DOHH2 (cell line): ENCODE measurements around the gene KIF1B.
A peak's percentile ranks its signal among the peaks of the same experiment; 100 is the strongest.

Experiments used
- H3F3A ChIP-seq: fragments of 200-600 bp; sonication (generic), shearing (Covaris generic); 2 replicates; pipeline ENCODE4 v1.6.0; 2016; ENCODE audit warnings: antibody characterized with exemption, mild to moderate bottlenecking; ENCODE audit not compliant: control insufficient read depth, insufficient read depth
- H3K27ac ChIP-seq: fragments of 200-600 bp; sonication (generic); 2 replicates; pipeline ENCODE4 v1.5.1; 2014; ENCODE audit warnings: low read depth, mild to moderate bottlenecking, low read length, moderate library complexity
- H3K27me3 ChIP-seq: fragments of 200-600 bp; sonication (generic); 2 replicates; pipeline ENCODE4 v1.6.1; 2014; ENCODE audit warnings: mild to moderate bottlenecking, low read length, mixed read lengths; ENCODE audit not compliant: control insufficient read depth
- H3K36me3 ChIP-seq: fragments of 200-600 bp; sonication (generic); 2 replicates; pipeline ENCODE4 v1.6.1; 2014; ENCODE audit warnings: mild to moderate bottlenecking, low read length, moderate library complexity, mixed read lengths; ENCODE audit not compliant: control insufficient read depth
- H3K4me1 ChIP-seq: fragments of 200-600 bp; sonication (generic); 2 replicates; pipeline ENCODE4 v1.6.1; 2014; ENCODE audit warnings: mild to moderate bottlenecking, low read length, mixed read lengths; ENCODE audit not compliant: control insufficient read depth
- H3K4me2 ChIP-seq: fragments of 200-600 bp; sonication (generic); 2 replicates; pipeline ENCODE4 v1.6.0; 2014; ENCODE audit warnings: mild to moderate bottlenecking, low read length, moderate library complexity
- H3K4me3 ChIP-seq: fragments of 200-600 bp; sonication (generic); 2 replicates; pipeline ENCODE4 v1.5.1; 2014; ENCODE audit warnings: mild to moderate bottlenecking, low read length, mixed read lengths
- H3K79me2 ChIP-seq: fragments of 200-600 bp; sonication (generic); 2 replicates; pipeline ENCODE4 v1.6.1; 2014; ENCODE audit warnings: mild to moderate bottlenecking, low read length, mixed read lengths; ENCODE audit not compliant: control insufficient read depth
- H3K9me2 ChIP-seq: fragments of 200-600 bp; sonication (generic); replicated peaks from 2 replicates; pipeline ENCODE4 v1.6.1; 2014; ENCODE audit warnings: mild to moderate bottlenecking, low read length, mixed read lengths; ENCODE audit not compliant: control insufficient read depth
- H3K9me3 ChIP-seq: fragments of 200-600 bp; sonication (generic); 2 replicates; pipeline ENCODE4 v1.6.1; 2014; ENCODE audit warnings: antibody characterized with exemption, low read length, mixed read lengths; ENCODE audit not compliant: control insufficient read depth, insufficient read depth
- H4K20me1 ChIP-seq: fragments of 200-600 bp; sonication (generic); 2 replicates; pipeline ENCODE4 v1.6.0; 2014; ENCODE audit warnings: low read depth, mild to moderate bottlenecking, antibody characterized with exemption, low read length, moderate library complexity; ENCODE audit not compliant: control insufficient read depth, insufficient read depth
- EZH2phosphoT487 ChIP-seq: fragments of 200-600 bp; sonication (generic); IDR thresholded peaks from 2 replicates; pipeline ENCODE4 v1.6.1; 2017; ENCODE audit warnings: borderline replicate concordance, mild to moderate bottlenecking, antibody characterized with exemption, low read length, moderate library complexity, mixed read lengths
- TF ChIP-seq, protein P1 (sequence below): fragments of 200-600 bp; sonication (generic); IDR thresholded peaks from one replicate; pipeline ENCODE4 v1.5.1; 2014; ENCODE audit warnings: antibody characterized with exemption, mild to moderate bottlenecking, low read depth, low read length; ENCODE audit not compliant: poor library complexity, severe bottlenecking

The KIF1B gene

DNA sequence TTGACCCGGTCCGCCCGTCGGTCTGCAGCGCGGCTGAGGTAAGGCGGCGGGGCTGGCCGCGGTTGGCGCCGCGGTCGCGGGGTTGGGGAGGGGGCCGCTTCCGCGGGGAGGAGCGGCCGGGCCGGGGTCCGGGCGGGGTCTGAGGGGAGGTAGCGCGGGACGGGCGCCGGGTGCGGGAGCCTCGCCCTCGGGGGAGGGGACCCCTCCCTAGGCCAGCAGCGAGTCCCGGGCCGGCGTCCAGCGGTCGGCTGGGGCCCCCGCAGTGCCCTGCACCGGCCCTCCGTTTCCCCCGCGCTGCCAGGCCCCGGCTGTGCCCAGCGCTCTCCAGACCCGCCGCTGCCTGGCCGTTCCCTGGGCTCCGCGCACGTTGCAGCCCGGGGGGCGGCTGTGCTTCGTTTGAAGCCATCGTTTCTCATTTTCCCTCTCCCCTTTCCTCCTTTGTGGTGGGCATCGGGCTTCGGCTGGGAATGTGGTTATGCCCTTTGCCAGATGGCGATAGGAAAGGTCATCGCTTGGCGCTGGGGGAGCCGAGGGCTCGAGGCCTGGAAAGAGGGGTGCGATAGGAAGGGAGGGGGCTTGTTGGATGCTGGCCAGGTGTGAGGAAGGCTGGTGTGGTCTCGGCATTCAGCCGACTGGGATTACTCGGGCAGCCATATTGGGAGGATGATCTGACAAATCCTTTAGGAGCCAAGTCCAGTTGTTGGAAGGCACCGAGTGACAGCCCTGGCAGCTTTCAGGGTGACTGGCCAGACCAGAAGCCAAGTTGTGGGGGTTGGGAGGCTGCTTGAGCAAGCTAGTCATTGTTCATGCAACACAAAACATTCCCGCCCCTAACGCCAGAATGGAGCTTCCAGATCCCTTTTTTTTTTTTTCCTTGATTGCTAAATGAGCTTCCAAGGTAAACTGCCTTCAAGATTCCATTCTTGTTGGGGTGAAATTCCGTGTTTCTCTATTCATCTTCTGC lies 753 bp downstream of the KIF1B start:
- H3F3A ChIP-seq: peaks cover 8% of the 10 kb centered on the region
- H3K79me2 ChIP-seq: no peaks in the 10 kb centered on the region
- H3K27ac ChIP-seq: no peak overlapping the region
- H3K9me2 ChIP-seq: no peaks in the 10 kb centered on the region
- peak overlapping the region; percentile 83 for H3K4me3 ChIP-seq
- H3K4me1 ChIP-seq: peaks cover 20% of the 10 kb centered on the region
- peaks cover 36% of the 10 kb centered on the region for H3K27me3 ChIP-seq
- no peaks in the 10 kb centered on the region for H3K9me3 ChIP-seq
- H3K4me2 ChIP-seq: peak overlapping the region; percentile 73
- H3K36me3 ChIP-seq: no peaks in the 10 kb centered on the region
- no peak for TF ChIP-seq EZH2phosphoT487
- TF ChIP-seq, protein P1, sequence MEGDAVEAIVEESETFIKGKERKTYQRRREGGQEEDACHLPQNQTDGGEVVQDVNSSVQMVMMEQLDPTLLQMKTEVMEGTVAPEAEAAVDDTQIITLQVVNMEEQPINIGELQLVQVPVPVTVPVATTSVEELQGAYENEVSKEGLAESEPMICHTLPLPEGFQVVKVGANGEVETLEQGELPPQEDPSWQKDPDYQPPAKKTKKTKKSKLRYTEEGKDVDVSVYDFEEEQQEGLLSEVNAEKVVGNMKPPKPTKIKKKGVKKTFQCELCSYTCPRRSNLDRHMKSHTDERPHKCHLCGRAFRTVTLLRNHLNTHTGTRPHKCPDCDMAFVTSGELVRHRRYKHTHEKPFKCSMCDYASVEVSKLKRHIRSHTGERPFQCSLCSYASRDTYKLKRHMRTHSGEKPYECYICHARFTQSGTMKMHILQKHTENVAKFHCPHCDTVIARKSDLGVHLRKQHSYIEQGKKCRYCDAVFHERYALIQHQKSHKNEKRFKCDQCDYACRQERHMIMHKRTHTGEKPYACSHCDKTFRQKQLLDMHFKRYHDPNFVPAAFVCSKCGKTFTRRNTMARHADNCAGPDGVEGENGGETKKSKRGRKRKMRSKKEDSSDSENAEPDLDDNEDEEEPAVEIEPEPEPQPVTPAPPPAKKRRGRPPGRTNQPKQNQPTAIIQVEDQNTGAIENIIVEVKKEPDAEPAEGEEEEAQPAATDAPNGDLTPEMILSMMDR: no peak
- no peaks in the 10 kb centered on the region for H4K20me1 ChIP-seq

DNA sequence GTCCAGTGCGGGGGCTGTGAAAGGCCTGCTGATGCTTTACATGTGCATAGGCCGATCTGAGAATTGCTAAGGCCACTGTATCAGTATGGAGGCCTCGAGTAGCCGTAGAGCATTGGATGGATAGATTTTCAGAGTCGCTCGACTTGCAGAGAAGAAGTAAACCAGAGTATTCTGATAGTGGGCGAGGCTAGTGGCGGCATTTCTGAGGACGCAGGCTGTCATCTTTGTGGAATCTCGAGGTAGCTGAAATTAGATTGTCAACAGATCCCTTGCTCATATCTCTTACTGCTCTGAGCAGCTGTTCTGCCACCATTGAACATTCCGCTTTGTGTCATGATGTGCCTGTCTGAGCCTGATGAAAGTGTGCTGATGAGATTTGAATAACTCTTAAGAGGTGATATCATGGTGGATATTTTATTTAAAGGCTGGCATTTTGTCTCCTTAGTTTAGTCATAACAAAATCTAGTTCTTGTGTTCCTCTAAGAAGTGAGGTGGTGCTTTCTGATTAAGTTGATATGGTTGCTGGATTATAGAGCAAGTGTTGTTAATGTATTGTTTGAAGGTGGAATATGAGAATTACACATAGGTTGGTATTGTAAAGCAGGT lies 1.5 kb downstream of the KIF1B start:
- H3K36me3 ChIP-seq: no peaks in the 10 kb centered on the region
- H3K4me3 ChIP-seq: no peak overlapping the region
- no peaks in the 10 kb centered on the region for H3K79me2 ChIP-seq
- H3K27me3 ChIP-seq: peaks cover 36% of the 10 kb centered on the region
- no peak overlapping the region for H3K4me2 ChIP-seq
- no peaks in the 10 kb centered on the region for H3K9me2 ChIP-seq
- no peak for TF ChIP-seq EZH2phosphoT487
- TF ChIP-seq, protein P1: no peak
- no peaks in the 10 kb centered on the region for H4K20me1 ChIP-seq
- H3K9me3 ChIP-seq: no peaks in the 10 kb centered on the region
- H3K27ac ChIP-seq: no peak overlapping the region
- peaks cover 8% of the 10 kb centered on the region for H3F3A ChIP-seq
- H3K4me1 ChIP-seq: peaks cover 20% of the 10 kb centered on the region

DNA sequence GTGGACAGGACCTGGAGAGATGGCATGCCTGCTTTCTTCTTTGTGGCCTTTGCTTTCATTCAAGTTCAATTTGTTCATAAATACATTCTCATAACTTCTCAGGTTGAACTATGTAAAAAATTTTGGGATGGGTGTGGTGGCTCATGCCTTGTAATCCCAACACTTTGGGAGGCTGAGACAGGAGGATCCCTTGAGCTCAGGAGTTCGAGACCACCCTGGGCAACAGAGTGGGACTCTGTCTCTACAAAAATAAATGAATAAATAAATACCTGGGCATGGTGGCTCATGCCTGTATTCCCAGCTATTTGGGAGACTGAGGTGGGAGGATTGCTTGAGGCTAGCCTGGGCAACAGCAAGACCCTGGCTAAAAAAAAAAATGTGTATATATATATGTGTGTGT lies 2.1 kb downstream of the KIF1B start:
- no peaks in the 10 kb centered on the region for H4K20me1 ChIP-seq

More for the DNA sequence above, 2.1 kb downstream of the KIF1B start:
- no peak overlapping the region for H3K27ac ChIP-seq
- H3K27me3 ChIP-seq: peaks cover 36% of the 10 kb centered on the region
- peaks cover 20% of the 10 kb centered on the region for H3K4me1 ChIP-seq
- H3K9me3 ChIP-seq: no peaks in the 10 kb centered on the region
- no peaks in the 10 kb centered on the region for H3K36me3 ChIP-seq
- TF ChIP-seq, protein P1: no peak
- TF ChIP-seq EZH2phosphoT487: no peak
- H3K9me2 ChIP-seq: no peaks in the 10 kb centered on the region
- H3K4me3 ChIP-seq: no peak overlapping the region
- no peak overlapping the region for H3K4me2 ChIP-seq
- H3K79me2 ChIP-seq: no peaks in the 10 kb centered on the region
- peaks cover 8% of the 10 kb centered on the region for H3F3A ChIP-seq
